SU-DHL-6 (cell line): ENCODE results near the gene HTR4.
"Not testable (repeated sequence)": the region's sequence is repeated elsewhere in the genome, so short reads cannot be mapped to it uniquely, and the experiment has no call there.

Experiments
- H2AFZ ChIP-seq: fragments of 200-600 bp; sonication (generic); 2 replicates; pipeline ENCODE4 v1.6.1; 2014; ENCODE audit warnings: low read depth, mild to moderate bottlenecking, moderate library complexity, mixed read lengths, antibody characterized with exemption, low read length; ENCODE audit not compliant: severe bottlenecking
- H3F3A ChIP-seq: fragments of 200-600 bp; shearing (Covaris generic); 2 replicates; pipeline ENCODE4 v1.6.0; 2016; ENCODE audit warnings: antibody characterized with exemption, mild to moderate bottlenecking; ENCODE audit not compliant: insufficient read depth
- H3K27ac ChIP-seq: fragments of 200-600 bp; sonication (generic); 2 replicates; pipeline ENCODE4 v1.5.1; 2016; ENCODE audit warnings: low read depth, mild to moderate bottlenecking, low read length, moderate library complexity, mixed read lengths
- H3K27me3 ChIP-seq: fragments of 200-600 bp; sonication (generic), shearing (Covaris generic); 2 replicates; pipeline ENCODE4 v1.6.0; 2014; ENCODE audit warnings: mild to moderate bottlenecking, low read length
- H3K36me3 ChIP-seq: fragments of 200-600 bp; sonication (generic); 2 replicates; pipeline ENCODE4 v1.6.1; 2014; ENCODE audit warnings: mild to moderate bottlenecking, low read length, mixed read lengths
- H3K4me2 ChIP-seq: fragments of 300-600, 200-600 bp; shearing (Covaris generic), sonication (generic); 2 replicates; pipeline ENCODE4 v1.6.0; 2014; ENCODE audit warnings: low read length, low read depth, mild to moderate bottlenecking; ENCODE audit not compliant: poor library complexity, severe bottlenecking
- H3K4me3 ChIP-seq: fragments of 200-600 bp; sonication (generic); 2 replicates; pipeline ENCODE4 v1.5.1; 2014; ENCODE audit warnings: antibody characterized with exemption, low read length, mild to moderate bottlenecking, mixed read lengths; ENCODE audit not compliant: insufficient read depth, poor library complexity, severe bottlenecking
- H3K79me2 ChIP-seq: fragments of 200-600 bp; sonication (generic); 2 replicates; pipeline ENCODE4 v1.6.1; 2014; ENCODE audit warnings: mild to moderate bottlenecking, low read length, moderate library complexity; ENCODE audit not compliant: insufficient read depth
- H3K9ac ChIP-seq: fragments of 200-600 bp; sonication (generic); 2 replicates; pipeline ENCODE4 v1.7.0; 2014; ENCODE audit warnings: mild to moderate bottlenecking, low read length
- H3K9me2 ChIP-seq: fragments of 200-600 bp; sonication (generic); replicated peaks from 2 replicates; pipeline ENCODE4 v1.6.1; 2014; ENCODE audit warnings: low read length; ENCODE audit not compliant: insufficient read depth
- H3K9me3 ChIP-seq: fragments of 200-600 bp; sonication (generic); 2 replicates; pipeline ENCODE4 v1.6.1; 2014; ENCODE audit warnings: low read length, mixed read lengths; ENCODE audit not compliant: insufficient read depth
- H4K20me1 ChIP-seq: fragments of 200-600 bp; sonication (generic); 2 replicates; pipeline ENCODE4 v1.6.1; 2014; ENCODE audit warnings: low read depth, mild to moderate bottlenecking, antibody characterized with exemption, low read length, moderate library complexity, mixed read lengths
- CTCF ChIP-seq: fragments of 200-600 bp; sonication (generic); IDR thresholded peaks from one replicate; pipeline ENCODE4 v1.5.1; 2017; ENCODE audit warnings: antibody characterized with exemption, mild to moderate bottlenecking, low read length, moderate library complexity; ENCODE audit not compliant: insufficient read depth, poor library complexity, severe bottlenecking
- EZH2phosphoT487 ChIP-seq: fragments of 200-600 bp; sonication (generic), shearing (Covaris generic); conservative IDR thresholded peaks from 2 replicates; pipeline ENCODE4 v1.6.1; 2018; ENCODE audit warnings: mild to moderate bottlenecking, antibody characterized with exemption, low read length, moderate library complexity, mixed read lengths

Gene HTR4

GRCh38 chr5:148683651-148684050, 29.3 kb upstream of the HTR4 start:
- no peaks in the 10 kb centered on the region for H3K79me2 ChIP-seq
- no peak for TF ChIP-seq EZH2phosphoT487
- no peak for TF ChIP-seq CTCF
- H3K9me3 ChIP-seq, result no peaks in the 10 kb centered on the region
- H3K9me2 ChIP-seq, result no peaks in the 10 kb centered on the region
- no peaks in the 10 kb centered on the region for H3K27me3 ChIP-seq
- H2AFZ ChIP-seq, result no peak overlapping the region
- H3K36me3 ChIP-seq, result no peaks in the 10 kb centered on the region
- no peak overlapping the region for H3K27ac ChIP-seq
- no peak overlapping the region for H3K4me3 ChIP-seq
- H4K20me1 ChIP-seq, result no peaks in the 10 kb centered on the region
- no peak overlapping the region for H3K9ac ChIP-seq
- no peak overlapping the region for H3K4me2 ChIP-seq
- no peaks in the 10 kb centered on the region for H3F3A ChIP-seq

GRCh38 chr5:148682058-148683026, 28.0 kb upstream of the HTR4 start:
- no peaks in the 10 kb centered on the region for H3K27me3 ChIP-seq
- H2AFZ ChIP-seq, result no peak overlapping the region
- no peaks in the 10 kb centered on the region for H3K9me3 ChIP-seq
- no peak overlapping the region for H3K4me2 ChIP-seq
- no peaks in the 10 kb centered on the region for H4K20me1 ChIP-seq
- no peaks in the 10 kb centered on the region for H3K79me2 ChIP-seq
- H3K27ac ChIP-seq, result no peak overlapping the region
- H3K4me3 ChIP-seq, result no peak overlapping the region
- no peaks in the 10 kb centered on the region for H3K36me3 ChIP-seq
- H3K9me2 ChIP-seq, result no peaks in the 10 kb centered on the region
- H3F3A ChIP-seq, result no peaks in the 10 kb centered on the region
- TF ChIP-seq EZH2phosphoT487 (no peak), CTCF (no peak)
- H3K9ac ChIP-seq, result no peak overlapping the region

- Histone ChIP-seq H3K9me2 (no peaks in the 10 kb centered on the region), H3K9ac (no peak overlapping the region), H3K79me2 (no peaks in the 10 kb centered on the region), H3K4me3 (no peak overlapping the region), H3K27me3 (no peaks in the 10 kb centered on the region), H4K20me1 (no peaks in the 10 kb centered on the region), H3K36me3 (no peaks in the 10 kb centered on the region), H3K27ac (no peak overlapping the region), H2AFZ (no peak overlapping the region), H3K4me2 (no peak overlapping the region), H3F3A (no peaks in the 10 kb centered on the region), H3K9me3 (no peaks in the 10 kb centered on the region)
- TF ChIP-seq EZH2phosphoT487 (no peak), CTCF (no peak)
Measured at GRCh38 chr5:148681157-148682057, 27.1 kb upstream of the HTR4 start.

- H3K79me2 ChIP-seq, H3K27me3 ChIP-seq, H3K9ac ChIP-seq, H3F3A ChIP-seq, H3K36me3 ChIP-seq, H2AFZ ChIP-seq, H3K27ac ChIP-seq, H3K9me3 ChIP-seq, H3K4me2 ChIP-seq, H4K20me1 ChIP-seq, H3K9me2 ChIP-seq, H3K4me3 ChIP-seq: not testable (repeated sequence)
Measured at GRCh38 chr5:148673704-148674103, 19.4 kb upstream of the HTR4 start.
